GM12878 (cell line): ENCODE measurements around the gene KLHL7. TPM values are rescaled to one million over a fixed set of nuclear protein-coding genes. Genes with fewer than 3 reads are reported as not detected.
A peak's percentile ranks its signal among the peaks of the same experiment; 100 is the strongest.
"Not testable (repeated sequence)": the region's sequence is repeated elsewhere in the genome, so short reads cannot be mapped to it uniquely, and the experiment has no call there.

Source experiments
- ATAC-seq: fragments of 200-7000 bp; cut with Tn5 transposase; 3 replicates; pipeline ENCODE4 v1.9.1; 2020; ENCODE audit warnings: mild to moderate bottlenecking, moderate library complexity
- BruUV-seq: library from RNA; stranded (reverse); fragments of 400-500 nt; replicated peaks from 2 replicates; lab custom pipeline; 2021; lab: Mats Ljungman, UMichigan
- CTCF ChIA-PET: fragments of 300-600 bp; sonication (Branson Sonifier 250); formaldehyde crosslinking; extraction: SDS; loops from one replicate; lab custom pipeline; 2021; ENCODE audit warnings: inconsistent platforms; lab: Yijun Ruan, JAX
- POLR2A ChIA-PET: fragments of 350-600 bp; formaldehyde crosslinking; extraction: SDS; loops from one replicate; lab custom pipeline; 2021; ENCODE audit warnings: inconsistent platforms; lab: Charles Lee
- RAD21 ChIA-PET: fragments of 300-600 bp; sonication (Branson Sonifier 250); formaldehyde crosslinking; loops from one replicate; lab custom pipeline; 2023; ENCODE audit warnings: antibody characterized with exemption; ENCODE audit not compliant: unreplicated experiment; lab: Charles Lee
- SMC1A ChIA-PET: fragments of 300-600 bp; sonication (Branson Sonifier 250); formaldehyde crosslinking; loops from one replicate; lab custom pipeline; 2023; ENCODE audit not compliant: unreplicated experiment, uncharacterized antibody; lab: Charles Lee
- DNase-seq: peaks from one replicate; pipeline ENCODE4 v3.0.0-alpha.2; 2011; ENCODE audit warnings: low read depth, low spot score
- FAIRE-seq: peaks from 3 replicates; lab custom pipeline; 2011; peaks lifted over from hg19 to GRCh38; lab: Jason Lieb, UNC
- H2AFZ ChIP-seq: 2 replicates; pipeline ENCODE4 v1.6.0; 2011; ENCODE audit warnings: low read depth, low read length, control low read depth; ENCODE audit not compliant: control insufficient read depth
- H3K27ac ChIP-seq: 2 replicates; pipeline ENCODE4 v1.5.1; 2011; ENCODE audit warnings: control low read depth; ENCODE audit not compliant: control insufficient read depth, insufficient read depth
- H3K27me3 ChIP-seq, 2 experiments: replicated peaks in 1 of 2; 2 replicates each; pipeline versions ENCODE4 v1.6.0 to v1.6.1; 2011; ENCODE audit warnings: low read length in 1 of 2; ENCODE audit not compliant: control insufficient read depth in 2 of 2, insufficient read depth in 2 of 2
- H3K36me3 ChIP-seq, 2 experiments: 2 replicates each; pipeline ENCODE4 v1.5.1; 2011; ENCODE audit warnings: low read length in 1 of 2; ENCODE audit not compliant: control insufficient read depth in 2 of 2, insufficient read depth in 2 of 2
- H3K4me1 ChIP-seq: 2 replicates; pipeline ENCODE4 v1.6.1; 2011; ENCODE audit warnings: mild to moderate bottlenecking, low read length, moderate library complexity, mixed read lengths; ENCODE audit not compliant: control insufficient read depth, insufficient read depth
- H3K4me2 ChIP-seq: 2 replicates; pipeline ENCODE4 v1.6.0; 2011; ENCODE audit warnings: control low read depth; ENCODE audit not compliant: control insufficient read depth, insufficient read depth
- H3K4me3 ChIP-seq: fragments of 200-600 bp; sonication (generic); 2 replicates; pipeline ENCODE4 v1.5.1; 2016
- H3K79me2 ChIP-seq: 2 replicates; pipeline ENCODE4 v1.6.0; 2011; ENCODE audit warnings: low read length; ENCODE audit not compliant: control insufficient read depth, insufficient read depth
- H3K9ac ChIP-seq: 2 replicates; pipeline ENCODE4 v1.8.0; 2011; ENCODE audit warnings: low read length, control low read depth, mixed read lengths; ENCODE audit not compliant: control insufficient read depth, insufficient read depth
- H3K9me3 ChIP-seq: replicated peaks from 3 replicates; pipeline ENCODE4 v1.5.1; 2011; ENCODE audit warnings: mild to moderate bottlenecking, low read length; ENCODE audit not compliant: control insufficient read depth, insufficient read depth
- H4K20me1 ChIP-seq: 2 replicates; pipeline ENCODE4 v1.6.0; 2011; ENCODE audit not compliant: control insufficient read depth, insufficient read depth
- BHLHE40 ChIP-seq, 2 experiments: fragments of 450-650 bp in 1 of 2; IDR thresholded peaks; 2 replicates each; pipeline ENCODE4 v1.6.1; 2011 to 2017; ENCODE audit warnings: low read depth in 2 of 2, borderline replicate concordance in 1 of 2, improper control_type of control experiment in 1 of 2, low read length in 1 of 2, mild to moderate bottlenecking in 1 of 2
- SPI1 ChIP-seq: IDR thresholded peaks from 2 replicates; pipeline ENCODE4 v1.6.1; 2011; ENCODE audit warnings: low read depth, mild to moderate bottlenecking, low read length, moderate library complexity, borderline replicate concordance; ENCODE audit not compliant: insufficient read depth
- ZNF384 ChIP-seq: IDR thresholded peaks from 2 replicates; pipeline ENCODE4 v1.6.1; 2012; ENCODE audit warnings: low read depth, mild to moderate bottlenecking, low read length, improper control_type of control experiment, borderline replicate concordance
- WGBS: methylation state at CpG from one replicate; pipeline ENCODE4 v1.1.6; 2016; ENCODE audit warnings: low lambda C conversion rate; ENCODE audit not compliant: insufficient replicate concordance, insufficient coverage; ENCODE audit errors: missing lambda C conversion rate; 5-methylcytosine and 5-hydroxymethylcytosine counted together
- in situ Hi-C: fragments of 300-500 bp; cut with MboI; formaldehyde crosslinking; loops from 9 replicates; pipeline ENCODE4 v1.14.3; 2018; ENCODE audit warnings: mixed read lengths
- intact Hi-C: fragments of 100-400 bp; cut with micrococcal nuclease; formaldehyde crosslinking; loops from one replicate; pipeline ENCODE4 v1.14.2; 2022; ENCODE audit not compliant: unreplicated experiment
- polyA plus RNA-seq, 11 experiments: library from polyadenylated mRNA; depleted of rRNA in 4 of 11; unstranded in 6 of 11; stranded (reverse) in 5 of 11; fragments of >200 nt; fragmentation: Nextera tagmentation in 4 of 11; fragmentation: Illumina TruSeq in 1 of 11; extraction: Ambion mirVana in 4 of 11; extraction: Trizol in 1 of 11; gene quantifications; 1 replicate in 1 of 11; 2 replicates in 10 of 11; pipeline versions ENCODE4 v1.2.1 to v1.2.3, GENCODE V29; 2011 to 2016; ENCODE audit warnings: inconsistent platforms in 2 of 11, missing spikeins in 2 of 11, low read depth in 1 of 11
- total RNA-seq, 4 experiments: library from RNA; depleted of rRNA in 3 of 4; stranded (reverse); fragments of >200 nt in 3 of 4; fragmentation: Illumina TruSeq in 1 of 4; extraction: Trizol in 1 of 4; gene quantifications; 2 replicates each; pipeline versions ENCODE4 v1.2.1 to v1.2.3, GENCODE V29; 2013 to 2021

KLHL7 gene
- total and polyA plus RNA-seq, 10 of the 15 experiments (the other 5 are each of a cell fraction or from before 2014, with no cell fraction given) = 6.4 to 38.7 (median 20.9) TPM

DNA sequence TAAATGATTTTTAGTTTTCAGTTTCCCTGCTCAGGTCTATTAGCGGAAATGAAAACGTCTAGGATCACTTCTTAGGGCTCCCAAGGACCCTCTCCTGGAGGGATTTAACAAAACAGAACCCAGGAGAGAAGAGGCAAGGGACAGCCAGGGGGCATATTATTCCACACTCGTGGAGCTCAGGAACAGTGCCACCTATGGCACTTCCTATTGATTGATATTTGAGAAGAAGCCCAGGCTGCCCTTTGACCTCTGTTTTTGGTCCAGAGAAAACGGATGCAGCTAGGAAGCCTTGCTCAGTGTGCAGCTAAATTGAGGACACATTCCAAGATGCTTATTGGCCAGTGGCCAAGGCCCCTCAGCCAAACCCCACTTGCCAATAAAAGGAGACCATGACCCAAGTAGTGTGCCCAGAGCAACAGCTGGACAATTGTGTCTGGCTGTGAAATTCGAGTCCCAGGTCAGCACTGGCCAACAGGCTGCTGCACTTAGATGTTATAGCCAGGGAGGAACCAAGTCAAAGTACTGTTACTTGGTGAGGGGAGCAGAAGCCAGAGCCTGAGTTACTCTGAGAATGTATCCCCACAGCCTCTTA is 117.0 kb downstream of the KLHL7 start:
- Histone ChIP-seq H3K36me3 (no peaks in the 10 kb centered on the region), H3K4me2 (no peak overlapping the region), H3K27ac (no peak overlapping the region), H3K79me2 (no peaks in the 10 kb centered on the region), H3K9me3 (no peaks in the 10 kb centered on the region; the same call in 2 of the 3 replicates), H4K20me1 (no peaks in the 10 kb centered on the region), H3K9ac (no peak overlapping the region), H3K27me3 (peaks cover 0 to 1% of the 10 kb centered on the region in 2 experiments; a peak in 1 of 4 replicates), H2AFZ (no peak overlapping the region), H3K4me1 (peaks cover 2% of the 10 kb centered on the region; the same call in 1 of the 2 replicates), H3K4me3 (no peak overlapping the region)
- ChIA-PET POLR2A (no interaction called here), SMC1A (interaction anchor here (0.7 to 1.1 kb wide), 2 partner anchors 17 to 36 kb away, joined by 3 read pairs; no protein-coding TSS in a partner anchor), CTCF (interaction anchor here (1.0 to 1.1 kb wide), 2 partner anchors 11 to 117 kb away, joined by 3 read pairs; partner anchors contain the start of gene KLHL7), RAD21 (no interaction called here)
- TF ChIP-seq BHLHE40 (IDR thresholded peaks at IDR 0.05; ENCODE audit: borderline replicate concordance in 1 of 2, low read depth in 2 of 2, low read length in 1 of 2) = no peak
- FAIRE-seq = no peak
- DNase-seq = no peak
- WGBS = 26% methylated on average over 5 of the region's 5 CpGs
- intact Hi-C loops (no loop called here), in situ Hi-C loops (no loop called here)
- ATAC-seq = no peak
- no TSS peak for BruUV-seq

DNA sequence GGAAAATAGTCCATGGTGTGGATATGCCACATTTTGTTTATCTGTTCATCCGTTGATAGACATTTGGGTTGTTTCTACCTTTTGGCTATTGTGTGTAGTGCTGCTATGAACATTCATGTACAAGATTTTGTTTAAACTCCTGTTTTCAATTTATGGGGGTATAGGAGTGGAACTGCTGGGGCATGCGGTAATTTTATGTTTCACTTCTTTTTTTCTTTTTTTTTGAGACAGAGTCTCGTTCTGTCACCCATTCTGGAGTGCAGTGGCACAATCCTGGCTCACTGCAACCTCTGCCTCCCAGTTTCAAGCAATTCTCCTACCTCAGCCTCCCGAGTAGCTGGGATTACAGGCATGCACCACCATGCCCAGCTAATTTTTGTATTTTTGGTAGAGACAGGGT is 118.8 kb downstream of the KLHL7 start:
- H2AFZ ChIP-seq, intact Hi-C loops, H3K79me2 ChIP-seq, H4K20me1 ChIP-seq, CTCF ChIA-PET, H3K27me3 ChIP-seq, H3K36me3 ChIP-seq, BruUV-seq, H3K9me3 ChIP-seq, H3K4me2 ChIP-seq, H3K4me3 ChIP-seq, H3K4me1 ChIP-seq, H3K27ac ChIP-seq, DNase-seq, RAD21 ChIA-PET, in situ Hi-C loops, FAIRE-seq, H3K9ac ChIP-seq, SMC1A ChIA-PET: not testable (repeated sequence)
- ATAC-seq = peak; percentile 73
- POLR2A ChIA-PET = interaction anchor here (1.2 kb wide), 1 partner anchor 21 kb away, joined by 3 read pairs; no protein-coding TSS in a partner anchor
- 17% methylated on average over 4 of the region's 4 CpGs for WGBS
- 0 out of 2 replicates have a peak, but pooled peaks have one; percentile 19 for TF ChIP-seq ZNF384
- TF ChIP-seq SPI1 = peak; percentile 25; the same call in 1 of the 2 replicates
